Type B pancreatic cell (in vitro differentiated cells): Measurements from ENCODE around the gene FAM50A. TPM values are rescaled to one million over a fixed set of nuclear protein-coding genes. Genes with fewer than 3 reads are reported as not detected.

ENCODE experiments used
- DNase-seq: peaks from one replicate; pipeline ENCODE4 v3.0.0; 2021; ENCODE audit warnings: mixed read lengths; ENCODE audit not compliant: unreplicated experiment; ENCODE audit errors: extremely low spot score
- H3K27ac Mint-ChIP-seq: 2 replicates; pipeline ENCODE4 v1.8.0; 2021; ENCODE audit warnings: mild to moderate bottlenecking, mixed read lengths
- H3K27me3 Mint-ChIP-seq: 2 replicates; pipeline ENCODE4 v1.8.0; 2021; ENCODE audit warnings: mixed read lengths
- H3K36me3 Mint-ChIP-seq: 2 replicates; pipeline ENCODE4 v1.8.0; 2021; ENCODE audit warnings: mixed read lengths
- H3K4me1 Mint-ChIP-seq: one replicate; pipeline ENCODE4 v1.8.0; 2021; ENCODE audit warnings: mixed read lengths; ENCODE audit not compliant: unreplicated experiment
- H3K4me3 Mint-ChIP-seq: 2 replicates; pipeline ENCODE4 v1.8.0; 2021; ENCODE audit warnings: mild to moderate bottlenecking, mixed read lengths
- H3K9me3 Mint-ChIP-seq: 2 replicates; pipeline ENCODE4 v1.8.0; 2021; ENCODE audit warnings: mixed read lengths
- CTCF ChIP-seq: fragments of 200-600 bp; sonication (generic); conservative IDR thresholded peaks from 2 replicates; pipeline ENCODE4 v1.5.0; 2021; ENCODE audit warnings: antibody characterized with exemption, mild to moderate bottlenecking
- total RNA-seq: library from RNA; stranded (reverse); gene quantifications from 2 replicates; pipeline ENCODE4 v1.2.1, GENCODE V29; 2021; ENCODE audit warnings: low replicate concordance

FAM50A gene
- total RNA-seq, 1 donor from 2014 or later, result 59.2 TPM

- no peak overlapping the region for H3K27ac Mint-ChIP-seq
- H3K27me3 Mint-ChIP-seq, result no peaks in the 10 kb centered on the region
- no peak for DNase-seq
- no peak overlapping the region for H3K4me3 Mint-ChIP-seq
- TF ChIP-seq CTCF, result no peak
- H3K9me3 Mint-ChIP-seq, result no peaks in the 10 kb centered on the region
- peaks cover 7% of the 10 kb centered on the region for H3K4me1 Mint-ChIP-seq
- peaks cover 6% of the 10 kb centered on the region for H3K36me3 Mint-ChIP-seq
These were observed 9.4 kb upstream of the FAM50A start for GRCh38 chrX:154434394-154435168.

GRCh38 chrX:154435171-154435733 is 8.7 kb upstream of the FAM50A start:
- TF ChIP-seq CTCF, result no peak
- Mint-ChIP-seq H3K36me3 (peaks cover 6% of the 10 kb centered on the region), H3K27me3 (no peaks in the 10 kb centered on the region), H3K4me3 (no peak overlapping the region), H3K4me1 (peaks cover 7% of the 10 kb centered on the region), H3K9me3 (no peaks in the 10 kb centered on the region), H3K27ac (no peak overlapping the region)
- no peak for DNase-seq

DNA sequence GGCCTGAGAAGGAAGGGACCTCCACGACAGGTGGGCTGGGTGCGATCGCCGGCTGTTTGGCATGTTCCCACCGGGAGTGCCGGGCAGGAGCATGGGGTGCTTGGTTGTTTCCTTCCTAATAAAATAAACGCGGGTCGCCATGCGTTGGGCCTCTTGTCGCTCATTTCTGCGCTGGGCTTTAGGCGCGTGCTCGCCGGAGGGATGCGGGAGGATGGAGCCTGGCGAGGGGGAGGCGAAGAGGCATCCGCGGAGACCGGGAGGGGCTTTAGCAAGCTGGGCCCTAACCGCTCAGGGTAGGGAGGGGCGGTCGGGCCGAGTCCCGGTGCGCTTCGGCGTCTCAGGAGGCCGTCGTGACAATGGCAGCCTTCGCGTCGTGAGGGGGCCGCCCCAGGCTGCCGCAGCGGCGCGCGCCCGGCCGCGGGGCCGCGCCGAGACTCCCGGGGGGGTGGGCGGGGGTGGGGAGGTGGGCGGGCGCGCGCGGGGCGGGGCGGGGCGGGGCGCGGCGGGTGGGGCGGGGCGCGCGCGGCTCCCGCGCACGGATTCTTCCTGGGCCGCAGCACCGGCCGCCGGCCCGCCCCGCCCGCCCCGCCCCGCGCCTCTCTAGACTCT is 7.5 kb upstream of the FAM50A start:
- Mint-ChIP-seq H3K4me1 (peaks cover 7% of the 10 kb centered on the region), H3K36me3 (no peaks in the 10 kb centered on the region), H3K27ac (peak overlapping the region; percentile 82), H3K4me3 (peak overlapping the region; percentile 84), H3K27me3 (no peaks in the 10 kb centered on the region), H3K9me3 (no peaks in the 10 kb centered on the region)
- no peak for TF ChIP-seq CTCF
- DNase-seq, result no peak

GRCh38 chrX:154436983-154437752 is 6.8 kb upstream of the FAM50A start, which contains the start of gene GDI1:
GDI1 (plus strand) TSS chrX:154437154; CDS start chrX:154437255, 101 bp downstream.
- Mint-ChIP-seq H3K27me3 (no peaks in the 10 kb centered on the region), H3K27ac (peak within 1 kb of the TSS; percentile 82), H3K9me3 (no peaks in the 10 kb centered on the region), H3K4me3 (peak within 1 kb of the TSS; percentile 89), H3K36me3 (no peaks in the 10 kb centered on the region), H3K4me1 (peaks cover 7% of the 10 kb centered on the region)
- no peak for TF ChIP-seq CTCF
- DNase-seq, result no peak
